ENCODE results near the gene LCAT. TPM values are rescaled to one million over a fixed set of nuclear protein-coding genes. Genes with fewer than 3 reads are reported as not detected.

LCAT gene
- total RNA-seq, 1 experiment from 2014 or later = 17.8 TPM

DNA sequence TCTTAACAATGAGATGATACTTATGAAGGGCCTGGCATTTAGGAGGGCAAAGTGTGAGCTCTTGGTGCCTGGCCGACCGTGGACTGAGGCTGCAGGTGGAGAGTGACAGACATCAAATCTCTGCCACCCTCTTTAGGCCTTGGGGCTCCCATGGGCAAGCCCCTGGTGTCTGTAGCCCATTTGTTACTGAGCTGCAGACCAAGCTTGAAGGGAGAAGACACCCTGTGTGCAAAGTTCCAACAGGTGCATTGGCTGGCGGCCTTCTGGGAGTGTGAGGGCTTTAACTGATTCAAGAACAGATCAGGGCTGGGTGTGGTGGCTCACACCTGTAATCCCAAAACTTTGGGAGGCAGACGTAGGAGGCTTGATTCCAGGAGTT lies 11.5 kb downstream of the LCAT start:
- peaks cover 14 to 45% (median 15%) of the 10 kb centered on the region in 3 experiments for H3K36me3 Mint-ChIP-seq (ENCODE audit: insufficient read depth in 1 of 3, low read depth in 3 of 3)
- no peak overlapping the region for H4K5ac ChIP-seq (ENCODE audit: insufficient read length, low read depth, low read length)
- no peak overlapping the region for H3K23ac ChIP-seq (ENCODE audit: insufficient read length, low read depth, low read length)
- no CpG with 5 or more reads among the region's 4 CpGs for WGBS (ENCODE audit: extremely low coverage, insufficient read length, low lambda C conversion rate)
- no peaks in the 10 kb centered on the region for H3K9me3 ChIP-seq (ENCODE audit: control insufficient read depth, low read depth, low read length)
- H2BK120ac ChIP-seq (ENCODE audit: low read depth, low read length, poor library complexity, severe bottlenecking) = no peak overlapping the region
- no peak for TF ChIP-seq CTCF (conservative IDR thresholded peaks at IDR 0.05)
- no peak overlapping the region for H3K4ac ChIP-seq (ENCODE audit: low read depth, low read length)
- H2BK5ac ChIP-seq (ENCODE audit: insufficient read length, low read length) = no peak overlapping the region
- no peak overlapping the region for H3K56ac ChIP-seq (ENCODE audit: insufficient read length, low read depth, low read length)
- H3K4me1 Mint-ChIP-seq = peaks cover 20 to 23% of the 10 kb centered on the region in 2 experiments
- H2AFZ ChIP-seq (ENCODE audit: low read length) = no peak overlapping the region
- no peak overlapping the region for H3K27ac Mint-ChIP-seq
- H3K18ac ChIP-seq (ENCODE audit: insufficient read length, low read depth, low read length) = no peak overlapping the region
- H3K4me3 Mint-ChIP-seq = peak overlapping the region in 1 of 2 experiments; percentile 35; a peak in 2 of 5 replicates
- H3K9me3 Mint-ChIP-seq = peaks cover 0 to 2% of the 10 kb centered on the region in 2 experiments; a peak in 2 of 5 replicates
- H3K27me3 ChIP-seq (ENCODE audit: insufficient read depth, low read length) = no peaks in the 10 kb centered on the region
- no peak overlapping the region for H2BK12ac ChIP-seq (ENCODE audit: insufficient read length, low read depth, low read length)
- H3K23me2 ChIP-seq (ENCODE audit: insufficient read length, low read depth, low read length, poor library complexity, severe bottlenecking) = peaks cover 18% of the 10 kb centered on the region
- no peaks in the 10 kb centered on the region for H3K79me1 ChIP-seq (ENCODE audit: insufficient read depth, low read depth, low read length, poor library complexity, severe bottlenecking)
- H4K20me1 ChIP-seq (ENCODE audit: control insufficient read depth, insufficient read depth, insufficient read length) = no peaks in the 10 kb centered on the region
- H3K14ac ChIP-seq (ENCODE audit: insufficient read depth, low read length) = no peak overlapping the region
- no peak overlapping the region for H2BK20ac ChIP-seq (ENCODE audit: low read depth, low read length, poor library complexity, severe bottlenecking)
- peaks cover 10% of the 10 kb centered on the region for H3K27me3 Mint-ChIP-seq (ENCODE audit: low read depth)
- H3K4me1 ChIP-seq (ENCODE audit: insufficient read depth, low read length) = peaks cover 3% of the 10 kb centered on the region; the same call in 1 of the 2 replicates
- H3K27ac ChIP-seq (ENCODE audit: insufficient read length, low read depth, low read length) = no peak overlapping the region
- no peak overlapping the region for H3K4me2 ChIP-seq (ENCODE audit: insufficient read depth, insufficient read length, low read length)
- no peak overlapping the region for H2AK5ac ChIP-seq (ENCODE audit: insufficient read length, low read length)
- DNase-seq = no peak
- H3K9ac ChIP-seq (ENCODE audit: extremely low read depth, insufficient read length, low read length) = no peak overlapping the region
- H4K91ac ChIP-seq (ENCODE audit: insufficient read length, low read depth, low read length) = no peak overlapping the region
- H3T11ph ChIP-seq (ENCODE audit: low read length) = no peak overlapping the region
- no peaks in the 10 kb centered on the region for H3K79me2 ChIP-seq (ENCODE audit: insufficient read depth, low read length)
- H2BK15ac ChIP-seq (ENCODE audit: low read depth, low read length) = no peak overlapping the region
- no peak overlapping the region for H4K8ac ChIP-seq (replicated peaks; ENCODE audit: insufficient read length, low read depth, low read length)

Data from H9 (cell line).